ENCODE measurements around the gene BAHCC1. TPM values are rescaled to one million over a fixed set of nuclear protein-coding genes. Genes with fewer than 3 reads are reported as not detected.

The BAHCC1 gene
- total and polyA plus RNA-seq, 2 donors from 2014 or later = 2.6 to 20.5 TPM

GRCh38 chr17:81381632-81382577 is 13.4 kb upstream of the BAHCC1 start:
- TF ChIP-seq, protein P1, sequence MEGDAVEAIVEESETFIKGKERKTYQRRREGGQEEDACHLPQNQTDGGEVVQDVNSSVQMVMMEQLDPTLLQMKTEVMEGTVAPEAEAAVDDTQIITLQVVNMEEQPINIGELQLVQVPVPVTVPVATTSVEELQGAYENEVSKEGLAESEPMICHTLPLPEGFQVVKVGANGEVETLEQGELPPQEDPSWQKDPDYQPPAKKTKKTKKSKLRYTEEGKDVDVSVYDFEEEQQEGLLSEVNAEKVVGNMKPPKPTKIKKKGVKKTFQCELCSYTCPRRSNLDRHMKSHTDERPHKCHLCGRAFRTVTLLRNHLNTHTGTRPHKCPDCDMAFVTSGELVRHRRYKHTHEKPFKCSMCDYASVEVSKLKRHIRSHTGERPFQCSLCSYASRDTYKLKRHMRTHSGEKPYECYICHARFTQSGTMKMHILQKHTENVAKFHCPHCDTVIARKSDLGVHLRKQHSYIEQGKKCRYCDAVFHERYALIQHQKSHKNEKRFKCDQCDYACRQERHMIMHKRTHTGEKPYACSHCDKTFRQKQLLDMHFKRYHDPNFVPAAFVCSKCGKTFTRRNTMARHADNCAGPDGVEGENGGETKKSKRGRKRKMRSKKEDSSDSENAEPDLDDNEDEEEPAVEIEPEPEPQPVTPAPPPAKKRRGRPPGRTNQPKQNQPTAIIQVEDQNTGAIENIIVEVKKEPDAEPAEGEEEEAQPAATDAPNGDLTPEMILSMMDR (IDR thresholded peaks at IDR 0.05; ENCODE audit: borderline replicate concordance, extremely low read depth, insufficient read depth) = no peak
- H3K27ac ChIP-seq (ENCODE audit: low read depth in 2 of 2, low read length in 2 of 2) = no peak overlapping the region
- FAIRE-seq (no peak), DNase-seq (peak in 2 of 5 donors; percentile 45 to 58)
- H3K4me1 ChIP-seq (ENCODE audit: control insufficient read depth in 2 of 3, insufficient read depth in 2 of 3, low read depth in 1 of 3, low read length in 3 of 3) = peaks cover 0 to 8% (median 8%) of the 10 kb centered on the region in 3 donors
- H3K9me3 ChIP-seq (ENCODE audit: control insufficient read depth in 2 of 3, insufficient read depth in 1 of 3, low read length in 3 of 3) = no peaks in the 10 kb centered on the region
- intact Hi-C loops (cut with DNase I) = no loop called here
- no peak overlapping the region for H3K4me3 ChIP-seq (ENCODE audit: low read length in 3 of 3)
- no peaks in the 10 kb centered on the region for H3K27me3 ChIP-seq (ENCODE audit: control insufficient read depth, insufficient read depth, low read length)
- H3K9ac ChIP-seq (ENCODE audit: low read length in 3 of 3) = no peak overlapping the region
- no peaks in the 10 kb centered on the region for H3K36me3 ChIP-seq (ENCODE audit: control insufficient read depth in 2 of 3, insufficient read depth in 3 of 3, low read length in 3 of 3)

DNA sequence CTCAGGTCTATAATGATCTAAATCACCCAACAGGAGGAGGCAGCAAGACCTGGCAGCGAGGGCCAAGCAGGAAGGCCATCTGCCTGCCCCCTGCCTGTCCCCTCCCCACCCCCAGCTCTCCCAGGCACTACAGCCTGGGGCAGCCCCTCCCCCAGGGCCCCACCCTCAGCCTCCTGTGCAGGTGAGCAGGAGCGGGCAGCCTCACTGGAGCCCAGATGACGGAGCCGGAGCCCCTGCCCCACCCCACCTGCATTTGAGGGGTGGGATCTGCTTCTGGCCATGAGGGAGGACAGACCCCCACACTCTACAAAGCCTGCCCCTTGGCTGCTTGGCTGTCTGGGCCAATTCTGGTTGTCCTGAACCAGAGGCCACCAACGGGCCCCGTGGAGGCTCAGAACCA is 12.4 kb upstream of the BAHCC1 start:
- Histone ChIP-seq H3K4me3 (ENCODE audit: low read length in 3 of 3) (no peak overlapping the region), H3K27ac (ENCODE audit: low read depth in 2 of 2, low read length in 2 of 2) (no peak overlapping the region), H3K9me3 (ENCODE audit: control insufficient read depth in 2 of 3, insufficient read depth in 1 of 3, low read length in 3 of 3) (no peaks in the 10 kb centered on the region), H3K9ac (ENCODE audit: low read length in 3 of 3) (no peak overlapping the region), H3K27me3 (ENCODE audit: control insufficient read depth, insufficient read depth, low read length) (no peaks in the 10 kb centered on the region), H3K4me1 (ENCODE audit: control insufficient read depth in 2 of 3, insufficient read depth in 2 of 3, low read depth in 1 of 3, low read length in 3 of 3) (peaks cover 0 to 9% (median 8%) of the 10 kb centered on the region in 3 donors), H3K36me3 (ENCODE audit: control insufficient read depth in 2 of 3, insufficient read depth in 3 of 3, low read length in 3 of 3) (no peaks in the 10 kb centered on the region)
- TF ChIP-seq, protein P1 (IDR thresholded peaks at IDR 0.05; ENCODE audit: borderline replicate concordance, extremely low read depth, insufficient read depth) = no peak
- intact Hi-C loops (cut with DNase I) = no loop called here
- DNase-seq = peak in 1 of 5 donors; percentile 56
- no peak for FAIRE-seq

GRCh38 chr17:81383504-81384421 is 11.5 kb upstream of the BAHCC1 start:
- no peak overlapping the region for H3K9ac ChIP-seq (ENCODE audit: low read length in 3 of 3)
- no peak overlapping the region for H3K4me3 ChIP-seq (ENCODE audit: low read length in 3 of 3)
- TF ChIP-seq, protein P1 (IDR thresholded peaks at IDR 0.05; ENCODE audit: borderline replicate concordance, extremely low read depth, insufficient read depth) = no peak
- no peaks in the 10 kb centered on the region for H3K9me3 ChIP-seq (ENCODE audit: control insufficient read depth in 2 of 3, insufficient read depth in 1 of 3, low read length in 3 of 3)
- FAIRE-seq = no peak
- DNase-seq = peak in 1 of 5 donors; percentile 40
- H3K27me3 ChIP-seq (ENCODE audit: control insufficient read depth, insufficient read depth, low read length) = no peaks in the 10 kb centered on the region
- H3K36me3 ChIP-seq (ENCODE audit: control insufficient read depth in 2 of 3, insufficient read depth in 3 of 3, low read length in 3 of 3) = no peaks in the 10 kb centered on the region
- H3K27ac ChIP-seq (ENCODE audit: low read depth in 2 of 2, low read length in 2 of 2) = no peak overlapping the region
- peaks cover 0 to 18% (median 16%) of the 10 kb centered on the region in 3 donors for H3K4me1 ChIP-seq (ENCODE audit: control insufficient read depth in 2 of 3, insufficient read depth in 2 of 3, low read depth in 1 of 3, low read length in 3 of 3)
- intact Hi-C loops (cut with DNase I) = no loop called here
